Measurements from ENCODE around the gene CCDC28B.

GRCh38 chr1:32163405-32163804, 37.0 kb upstream of the CCDC28B start:
- no peak for TF ChIP-seq CTCF (IDR thresholded peaks at IDR 0.05)
- TF ChIP-seq POLR2A (IDR thresholded peaks at IDR 0.05) = no peak
- TF ChIP-seq EP300 (IDR thresholded peaks at IDR 0.05; ENCODE audit: low read depth) = no peak
- TF ChIP-seq POLR2AphosphoS5 (IDR thresholded peaks at IDR 0.05) = no peak

All from transverse colon (tissue), 4 donors.